ENCODE measurements around the gene MLLT3.

MLLT3 gene

DNA sequence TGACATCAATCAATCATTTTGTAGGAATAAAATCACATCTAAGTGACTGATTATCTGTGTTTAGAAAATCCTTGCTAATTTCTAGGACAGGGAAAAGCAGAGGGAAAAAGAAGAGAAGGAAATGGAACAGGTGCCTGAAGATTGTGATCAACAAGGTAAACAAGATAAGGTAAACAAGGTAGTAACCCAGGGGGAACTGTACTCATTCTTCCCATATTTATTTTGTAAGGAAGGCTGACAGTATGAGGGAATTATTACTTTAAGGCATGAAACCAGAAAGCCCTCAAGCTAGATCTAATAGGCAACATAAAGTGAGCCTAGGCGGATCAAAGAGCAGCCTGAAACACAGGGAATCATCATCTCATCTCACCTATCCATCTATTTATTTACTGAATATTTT lies 231.1 kb downstream of the MLLT3 start:
- no peak overlapping the region for H2AFZ ChIP-seq (ENCODE audit: low read depth, low read length, severe bottlenecking)
- no peaks in the 10 kb centered on the region for H3K79me2 ChIP-seq (ENCODE audit: insufficient read depth, low read length)
- no peak overlapping the region for H3K4me2 ChIP-seq (ENCODE audit: low read depth, low read length, poor library complexity, severe bottlenecking)
- H3K9ac ChIP-seq (ENCODE audit: low read length), result no peak overlapping the region
- no peaks in the 10 kb centered on the region for H3K27me3 ChIP-seq (ENCODE audit: low read length)
- no peak overlapping the region for H3K4me3 ChIP-seq (ENCODE audit: insufficient read depth, low read length, poor library complexity, severe bottlenecking)
- TF ChIP-seq EZH2phosphoT487 (conservative IDR thresholded peaks at IDR 0.05; ENCODE audit: low read length), result no peak
- TF ChIP-seq CTCF (IDR thresholded peaks at IDR 0.05; ENCODE audit: insufficient read depth, low read length, poor library complexity, severe bottlenecking), result no peak
- H4K20me1 ChIP-seq (ENCODE audit: low read depth, low read length), result no peaks in the 10 kb centered on the region; the same call in 1 of the 2 replicates
- H3K36me3 ChIP-seq (ENCODE audit: low read length), result no peaks in the 10 kb centered on the region
- no peaks in the 10 kb centered on the region for H3F3A ChIP-seq (ENCODE audit: insufficient read depth)
- no peaks in the 10 kb centered on the region for H3K9me2 ChIP-seq (replicated peaks; ENCODE audit: insufficient read depth, low read length)
- H3K27ac ChIP-seq (ENCODE audit: low read depth, low read length), result no peak overlapping the region
- H3K9me3 ChIP-seq (ENCODE audit: insufficient read depth, low read length), result no peaks in the 10 kb centered on the region

GRCh38 chr9:20390400-20390799 lies 231.9 kb downstream of the MLLT3 start:
- H3K4me3 ChIP-seq (ENCODE audit: insufficient read depth, low read length, poor library complexity, severe bottlenecking), result no peak overlapping the region
- H3K27ac ChIP-seq (ENCODE audit: low read depth, low read length), result no peak overlapping the region
- no peaks in the 10 kb centered on the region for H3K9me3 ChIP-seq (ENCODE audit: insufficient read depth, low read length)
- no peak overlapping the region for H2AFZ ChIP-seq (ENCODE audit: low read depth, low read length, severe bottlenecking)
- no peaks in the 10 kb centered on the region for H3K9me2 ChIP-seq (replicated peaks; ENCODE audit: insufficient read depth, low read length)
- no peak overlapping the region for H3K4me2 ChIP-seq (ENCODE audit: low read depth, low read length, poor library complexity, severe bottlenecking)
- no peaks in the 10 kb centered on the region for H3K27me3 ChIP-seq (ENCODE audit: low read length)
- TF ChIP-seq EZH2phosphoT487 (conservative IDR thresholded peaks at IDR 0.05; ENCODE audit: low read length) (no peak), CTCF (IDR thresholded peaks at IDR 0.05; ENCODE audit: insufficient read depth, low read length, poor library complexity, severe bottlenecking) (no peak)
- no peak overlapping the region for H3K9ac ChIP-seq (ENCODE audit: low read length)
- H3F3A ChIP-seq (ENCODE audit: insufficient read depth), result no peaks in the 10 kb centered on the region
- H3K36me3 ChIP-seq (ENCODE audit: low read length), result no peaks in the 10 kb centered on the region
- no peaks in the 10 kb centered on the region for H3K79me2 ChIP-seq (ENCODE audit: insufficient read depth, low read length)
- no peaks in the 10 kb centered on the region; the same call in 1 of the 2 replicates for H4K20me1 ChIP-seq (ENCODE audit: low read depth, low read length)

DNA sequence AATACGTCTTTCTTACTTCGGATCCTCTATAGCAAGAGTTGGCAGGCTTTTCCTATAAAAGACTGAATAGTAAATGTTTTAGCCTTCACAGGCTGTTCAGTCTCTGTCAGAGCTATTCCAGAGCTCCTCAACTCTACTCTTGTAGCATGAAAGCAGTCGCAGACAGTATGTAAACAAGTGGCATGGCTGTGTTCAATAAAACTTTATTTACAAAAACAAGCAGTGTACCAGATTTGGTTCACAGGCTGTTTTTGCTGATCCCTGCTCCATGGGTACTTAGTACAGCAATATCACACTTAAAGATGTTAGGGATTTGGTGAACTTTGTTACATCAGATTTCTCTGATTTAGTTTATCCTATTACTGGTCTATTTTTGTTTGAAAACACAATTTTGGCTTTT lies 235.2 kb downstream of the MLLT3 start:
- Histone ChIP-seq H3K9ac (ENCODE audit: low read length) (no peak overlapping the region), H3K4me2 (ENCODE audit: low read depth, low read length, poor library complexity, severe bottlenecking) (no peak overlapping the region), H3K9me3 (ENCODE audit: insufficient read depth, low read length) (no peaks in the 10 kb centered on the region), H3K9me2 (replicated peaks; ENCODE audit: insufficient read depth, low read length) (no peaks in the 10 kb centered on the region), H3K27me3 (ENCODE audit: low read length) (no peaks in the 10 kb centered on the region), H3K27ac (ENCODE audit: low read depth, low read length) (no peak overlapping the region), H4K20me1 (ENCODE audit: low read depth, low read length) (peaks cover 2% of the 10 kb centered on the region; the same call in 1 of the 2 replicates), H3K79me2 (ENCODE audit: insufficient read depth, low read length) (no peaks in the 10 kb centered on the region), H3K36me3 (ENCODE audit: low read length) (no peaks in the 10 kb centered on the region), H2AFZ (ENCODE audit: low read depth, low read length, severe bottlenecking) (no peak overlapping the region), H3K4me3 (ENCODE audit: insufficient read depth, low read length, poor library complexity, severe bottlenecking) (no peak overlapping the region), H3F3A (ENCODE audit: insufficient read depth) (no peaks in the 10 kb centered on the region)
- TF ChIP-seq EZH2phosphoT487 (conservative IDR thresholded peaks at IDR 0.05; ENCODE audit: low read length) (no peak), CTCF (IDR thresholded peaks at IDR 0.05; ENCODE audit: insufficient read depth, low read length, poor library complexity, severe bottlenecking) (no peak)

Data from SU-DHL-6 (cell line).